Measurements from ENCODE around the gene NFIX.

The NFIX gene

DNA sequence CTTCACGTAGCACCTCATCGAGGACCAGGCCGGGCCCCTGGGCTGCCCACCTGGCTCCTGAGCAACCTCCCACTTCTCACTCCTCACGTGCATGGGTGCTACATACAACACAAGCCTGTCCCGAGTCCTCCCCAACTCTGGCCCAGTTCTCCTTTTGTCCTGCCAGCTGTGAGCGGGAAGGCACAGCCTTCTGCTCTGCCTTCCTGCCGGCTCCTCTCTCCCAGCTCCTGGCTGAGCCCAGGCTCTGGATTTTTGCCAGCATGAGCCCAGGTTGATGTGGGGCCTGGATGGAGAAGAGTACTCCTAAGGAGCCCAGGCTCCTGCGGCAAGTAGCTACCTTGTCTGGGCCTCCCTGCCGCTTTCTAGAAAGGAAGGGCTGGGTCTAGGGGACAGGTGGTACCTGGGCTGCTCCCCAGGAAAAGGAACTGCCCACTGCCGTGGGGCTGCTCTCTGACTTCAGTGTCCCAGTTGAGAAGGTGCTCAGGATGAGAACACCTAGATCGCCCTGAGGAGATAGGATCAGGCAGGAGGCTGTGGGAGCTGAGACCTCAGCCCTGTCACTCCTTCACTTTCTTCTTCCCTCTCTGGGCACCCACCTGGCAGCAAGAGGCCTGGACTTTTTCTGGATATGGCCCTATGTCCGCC, 83.7 kb downstream of the NFIX start:
- no peak for DNase-seq

GRCh38 chr19:13079542-13079986, 84.3 kb downstream of the NFIX start:
- no peak for DNase-seq

GRCh38 chr19:13082192-13083007, 87.1 kb downstream of the NFIX start:
- peak; percentile 9 for DNase-seq

- no peak for DNase-seq
Measured at GRCh38 chr19:13083008-13083404, 87.7 kb downstream of the NFIX start.

GRCh38 chr19:13083627-13084026, 88.4 kb downstream of the NFIX start:
- DNase-seq, result no peak

GRCh38 chr19:13085666-13086065, 90.4 kb downstream of the NFIX start:
- DNase-seq, result no peak

- DNase-seq, result no peak
Measured at GRCh38 chr19:13086341-13086740, 91.1 kb downstream of the NFIX start.

GRCh38 chr19:13087295-13087694, 92.0 kb downstream of the NFIX start:
- DNase-seq, result no peak

DNA sequence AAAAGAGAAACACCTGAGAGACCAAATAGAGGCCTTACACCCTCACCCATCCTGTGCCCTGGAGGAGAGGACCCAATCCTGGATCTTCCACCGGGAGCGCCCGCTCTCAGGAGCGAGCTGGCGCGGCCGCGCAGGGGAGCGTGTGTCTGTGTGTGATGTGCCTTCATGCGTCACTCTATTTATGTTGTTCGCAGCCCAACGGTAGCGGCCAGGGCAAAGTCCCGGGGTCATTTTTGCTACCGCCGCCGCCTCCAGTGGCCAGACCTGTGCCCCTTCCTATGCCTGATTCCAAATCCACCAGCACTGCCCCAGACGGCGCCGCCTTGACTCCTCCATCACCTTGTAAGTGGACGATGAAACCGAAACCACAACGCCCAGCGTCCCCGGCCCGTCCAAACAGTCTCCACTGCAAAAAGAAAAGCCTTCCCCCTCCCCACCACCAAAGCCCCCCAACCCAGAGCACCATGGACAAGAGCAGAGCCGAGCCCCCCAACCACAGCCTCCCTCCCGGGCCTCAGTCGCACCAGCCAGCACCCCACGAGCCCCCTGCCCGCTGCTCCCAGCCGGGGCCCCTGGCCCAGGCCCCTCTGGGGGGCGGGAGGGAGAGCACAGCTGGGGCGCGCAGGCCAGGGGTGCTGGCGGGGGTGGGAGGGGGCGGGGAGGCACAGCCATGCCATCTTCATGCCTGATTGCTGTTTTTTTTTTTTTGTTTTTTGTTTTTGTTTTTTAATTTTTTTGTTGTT, 92.7 kb downstream of the NFIX start:
- DNase-seq, result no peak

- no peak for DNase-seq
Measured at GRCh38 chr19:13089139-13089856, 94.0 kb downstream of the NFIX start.

DNA sequence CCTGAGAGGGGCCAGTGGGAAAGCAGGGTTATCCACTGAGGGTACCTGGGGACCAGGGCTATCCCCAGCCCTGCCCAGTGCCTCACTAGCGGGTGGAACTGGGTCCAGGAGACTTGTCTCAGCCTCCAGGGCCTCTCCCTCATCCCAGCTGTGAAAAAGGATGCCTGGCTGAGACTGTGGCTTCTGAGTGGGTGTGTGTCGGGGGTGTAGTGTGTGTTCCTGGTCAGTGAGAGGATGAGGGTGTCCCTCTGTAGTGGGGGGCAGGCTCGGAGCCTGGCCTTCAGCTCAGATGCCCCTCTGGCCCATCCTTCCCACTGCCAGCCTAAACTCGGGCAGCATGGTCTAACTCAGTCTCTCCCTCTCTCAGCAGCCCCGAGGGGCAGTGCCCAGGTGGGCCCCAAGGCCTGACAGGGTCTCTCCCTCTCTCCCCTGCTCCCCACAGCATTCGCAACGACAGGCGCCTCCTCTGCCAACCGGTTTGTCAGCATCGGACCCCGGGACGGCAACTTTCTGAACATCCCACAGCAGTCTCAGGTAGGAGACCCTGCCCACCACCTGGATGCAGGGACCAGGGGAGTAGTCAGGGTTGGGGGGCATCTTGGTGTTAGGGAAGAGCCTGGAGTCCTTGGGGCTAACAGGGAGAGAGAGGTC, 94.7 kb downstream of the NFIX start:
- DNase-seq, result no peak

- no peak for DNase-seq
Measured at GRCh38 chr19:13090511-13091231, 95.4 kb downstream of the NFIX start.

DNA sequence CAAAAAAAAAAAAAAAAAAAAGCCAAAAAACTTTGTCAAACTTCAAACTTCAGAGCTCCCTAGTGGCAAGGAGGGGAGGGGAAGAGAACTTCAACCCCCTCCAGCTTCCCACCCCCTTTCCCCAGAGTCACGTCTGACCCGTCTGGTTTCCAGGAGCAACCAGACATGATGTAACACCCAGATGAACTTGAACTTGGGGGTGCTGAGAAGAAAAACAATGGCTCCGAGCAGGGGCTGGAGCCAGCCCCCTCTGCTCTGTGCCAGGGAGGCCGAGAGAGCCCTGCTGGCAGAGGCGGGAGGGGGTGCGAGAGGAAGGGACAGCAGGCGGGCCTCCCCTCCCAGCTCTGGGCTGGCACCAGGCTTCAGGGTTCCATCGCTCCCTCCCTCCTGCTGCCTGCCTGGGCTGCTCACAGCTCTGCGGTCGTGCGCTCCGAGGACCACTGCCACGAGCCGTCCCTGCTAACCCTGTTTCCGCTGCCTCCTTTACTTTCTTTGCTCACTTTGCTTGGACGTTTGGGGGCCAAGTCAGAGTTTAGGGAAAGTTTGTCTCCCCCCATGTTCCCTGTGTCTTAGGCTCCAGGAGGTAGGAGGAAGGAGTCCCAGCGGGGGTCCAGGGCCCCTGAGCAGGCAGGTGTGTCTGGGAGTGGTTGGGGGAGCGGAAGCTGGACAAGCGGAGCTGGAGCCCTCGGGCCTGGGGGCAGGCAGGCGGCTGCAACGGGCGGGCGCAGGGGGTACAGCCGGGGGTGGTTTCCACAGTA, 96.3 kb downstream of the NFIX start:
- DNase-seq, result no peak

DNA sequence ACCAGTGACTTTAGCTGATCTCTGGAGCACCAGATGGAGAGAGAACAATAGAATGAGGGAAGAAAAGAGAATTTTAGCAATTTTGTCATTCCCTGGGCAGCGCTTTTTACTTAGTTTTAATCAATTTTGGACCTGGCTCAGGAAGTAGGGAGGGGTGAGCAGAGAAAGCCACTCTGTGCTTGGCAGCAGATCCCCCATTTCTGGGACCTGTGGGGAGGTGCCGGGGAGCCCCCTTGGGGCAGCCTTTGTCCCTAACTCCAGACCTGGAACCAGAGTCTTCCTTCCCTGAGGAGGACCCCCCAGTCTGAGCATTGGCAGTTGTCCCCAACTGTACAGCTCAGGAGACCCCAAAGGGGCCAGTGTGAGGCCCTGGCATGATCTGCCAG, 96.9 kb downstream of the NFIX start:
- DNase-seq, result no peak

DNA sequence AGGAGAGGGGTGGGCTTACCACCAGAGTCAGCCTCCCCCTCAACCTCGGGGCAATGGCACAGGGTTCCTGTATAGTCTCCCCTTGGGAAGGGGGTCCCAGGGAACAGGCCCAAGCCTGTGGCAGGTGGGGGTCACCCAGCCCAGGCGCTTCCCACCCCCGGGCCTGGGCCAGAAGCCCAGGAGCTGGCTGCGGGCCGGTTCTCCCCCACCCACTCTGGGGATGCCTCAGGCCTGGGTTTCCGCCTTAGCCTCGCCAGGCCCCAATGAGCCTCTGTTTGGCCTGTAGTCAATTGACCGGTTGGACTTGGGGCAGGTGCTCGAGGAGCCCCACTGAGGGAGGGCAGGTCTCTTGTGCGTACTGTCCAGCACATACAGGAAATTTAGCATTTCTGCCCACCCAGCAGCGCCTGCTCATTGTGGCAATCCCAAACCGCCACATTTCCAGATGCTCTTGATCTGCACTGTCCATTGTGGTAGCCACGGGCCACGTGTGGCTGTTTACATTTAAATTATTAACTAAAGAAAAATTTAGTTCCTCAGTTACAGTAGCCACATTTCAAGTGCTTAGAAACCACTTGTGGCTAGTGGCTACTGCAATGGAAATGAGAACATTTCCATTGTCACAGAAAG, 97.4 kb downstream of the NFIX start:
- DNase-seq, result peak; percentile 13

DNA sequence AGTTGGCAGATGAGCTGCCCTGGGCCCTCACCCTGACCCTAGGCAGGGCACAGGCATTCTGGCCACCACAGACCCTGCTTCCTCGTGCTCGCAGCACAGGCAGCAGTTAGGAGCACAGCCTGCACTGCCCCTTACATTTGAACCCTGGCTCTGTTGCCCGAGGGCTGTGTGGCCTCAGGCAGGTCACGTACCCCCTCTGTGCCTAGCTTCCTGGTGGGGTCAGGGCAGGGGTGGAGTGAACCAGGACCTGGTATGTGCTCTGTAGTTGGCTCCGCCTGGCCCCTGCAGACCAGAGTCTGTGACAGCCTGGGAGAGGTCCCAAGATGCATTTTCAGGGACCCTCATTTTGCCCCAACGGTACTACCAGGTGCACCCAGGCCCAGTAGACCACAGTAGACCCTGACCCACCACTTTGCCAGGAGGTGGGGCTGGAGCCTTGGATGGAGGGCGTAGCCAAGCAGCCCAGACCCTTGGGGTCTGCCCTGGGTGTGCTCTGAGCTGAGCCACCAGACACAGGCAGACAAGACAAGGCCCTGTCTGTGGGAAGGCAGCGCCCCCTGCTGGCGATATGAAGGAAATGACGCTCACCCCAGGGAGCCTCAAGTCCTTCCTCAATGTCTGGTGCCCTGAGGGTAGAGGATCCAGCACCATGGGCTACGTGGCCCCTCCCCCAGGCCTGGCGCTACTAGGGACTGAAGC, 98.3 kb downstream of the NFIX start:
- peak; percentile 66 for DNase-seq

DNA sequence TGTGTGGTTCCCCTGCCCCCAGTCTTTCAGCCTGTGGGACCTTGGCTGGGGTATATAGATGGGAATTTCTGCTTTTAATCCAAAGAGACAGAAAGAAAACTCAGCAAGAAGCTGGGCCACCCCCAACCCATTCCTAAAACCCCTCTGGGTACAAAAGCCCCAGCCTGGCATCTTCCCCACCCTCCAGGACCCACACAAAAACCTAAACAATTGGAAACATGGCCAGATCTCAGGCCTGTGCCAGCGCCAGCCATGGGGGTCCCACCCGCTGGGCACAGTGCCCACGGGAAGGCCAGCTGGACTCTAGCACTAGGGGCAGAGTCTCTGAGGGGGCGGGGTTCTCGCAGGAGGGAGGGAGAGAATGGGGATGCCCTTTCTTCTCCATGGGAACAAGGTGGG, 98.8 kb downstream of the NFIX start:
- DNase-seq, result no peak

GRCh38 chr19:13094771-13095392, 99.6 kb downstream of the NFIX start:
- DNase-seq, result no peak

GRCh38 chr19:13095393-13095784, 100.1 kb downstream of the NFIX start:
- no peak for DNase-seq

Measured in HCEC 1CT (cell line).